Upper lobe of right lung (tissue), 1 donor: ENCODE results near the gene DAB2. TPM values are rescaled to one million over a fixed set of nuclear protein-coding genes. Genes with fewer than 3 reads are reported as not detected.

Source experiments
- ATAC-seq: fragments of 200-7000 bp; cut with Tn5 transposase; one replicate; pipeline ENCODE4 v1.9.1; 2020; ENCODE audit warnings: mild to moderate bottlenecking, moderate library complexity
- DNase-seq: peaks from one replicate; pipeline ENCODE4 v3.0.0-alpha.2; 2020
- H3K27ac ChIP-seq: fragments of 200-600 bp; one replicate; pipeline ENCODE4 v1.8.0; 2022
- H3K27me3 ChIP-seq: fragments of 200-600 bp; one replicate; pipeline ENCODE4 v1.8.0; 2022; ENCODE audit warnings: mild to moderate bottlenecking
- H3K36me3 ChIP-seq: fragments of 200-600 bp; one replicate; pipeline ENCODE4 v1.8.0; 2022
- H3K4me1 ChIP-seq: fragments of 200-600 bp; one replicate; pipeline ENCODE4 v1.8.0; 2022
- H3K4me3 ChIP-seq: fragments of 200-600 bp; one replicate; pipeline ENCODE4 v1.8.0; 2022; ENCODE audit warnings: mild to moderate bottlenecking
- H3K9me3 ChIP-seq: fragments of 200-600 bp; one replicate; pipeline ENCODE4 v1.8.0; 2022
- CTCF ChIP-seq: fragments of 200-600 bp; IDR thresholded peaks from one replicate; pipeline ENCODE4 v1.8.0; 2022; ENCODE audit warnings: antibody characterized with exemption
- intact Hi-C: fragments of 100-400 bp; cut with DNase I; formaldehyde crosslinking; loops from one replicate; pipeline ENCODE4 v1.11.0; 2022
- total RNA-seq: library from RNA; stranded (reverse); fragmentation: NEBNext Ultra II Directional; extraction: Animal tissue kit (Norgen Biotek cat#: 25700); gene quantifications from one replicate; pipeline ENCODE4 v1.2.1, GENCODE V29; 2021
- donor health status: DM: no; HTN: yes; CAD: no; lungs with severe emphysema.

Gene DAB2
- total RNA-seq, 1 donor from 2014 or later: 145 TPM

- Histone ChIP-seq H3K4me1 (no peaks in the 10 kb centered on the region), H3K27me3 (no peaks in the 10 kb centered on the region), H3K27ac (no peak overlapping the region), H3K9me3 (no peaks in the 10 kb centered on the region), H3K36me3 (no peaks in the 10 kb centered on the region), H3K4me3 (no peak overlapping the region)
- DNase-seq: no peak
- ATAC-seq: no peak
- intact Hi-C loops: no loop called here
- TF ChIP-seq CTCF: no peak
Observed at GRCh38 chr5:39451276-39451941, 26.6 kb upstream of the DAB2 start.

GRCh38 chr5:39450487-39450886 is 25.7 kb upstream of the DAB2 start:
- intact Hi-C loops: no loop called here
- TF ChIP-seq CTCF: no peak
- no peaks in the 10 kb centered on the region for H3K36me3 ChIP-seq
- H3K4me3 ChIP-seq: no peak overlapping the region
- ATAC-seq (no peak), DNase-seq (no peak)
- H3K27ac ChIP-seq: no peak overlapping the region
- H3K9me3 ChIP-seq: no peaks in the 10 kb centered on the region
- H3K27me3 ChIP-seq: no peaks in the 10 kb centered on the region
- H3K4me1 ChIP-seq: no peaks in the 10 kb centered on the region

GRCh38 chr5:39449591-39449990 is 24.8 kb upstream of the DAB2 start:
- intact Hi-C loops: no loop called here
- no peaks in the 10 kb centered on the region for H3K27me3 ChIP-seq
- no peak for DNase-seq
- TF ChIP-seq CTCF: no peak
- no peak overlapping the region for H3K27ac ChIP-seq
- H3K4me1 ChIP-seq: no peaks in the 10 kb centered on the region
- no peak overlapping the region for H3K4me3 ChIP-seq
- ATAC-seq: no peak
- no peaks in the 10 kb centered on the region for H3K9me3 ChIP-seq
- H3K36me3 ChIP-seq: no peaks in the 10 kb centered on the region

GRCh38 chr5:39448506-39449128 is 23.8 kb upstream of the DAB2 start:
- intact Hi-C loops: no loop called here

GRCh38 chr5:39447968-39448367 is 23.2 kb upstream of the DAB2 start:
- DNase-seq (no peak), ATAC-seq (no peak)
- TF ChIP-seq CTCF: no peak
- Histone ChIP-seq H3K27ac (no peak overlapping the region), H3K9me3 (no peaks in the 10 kb centered on the region), H3K4me1 (no peaks in the 10 kb centered on the region), H3K36me3 (no peaks in the 10 kb centered on the region), H3K27me3 (no peaks in the 10 kb centered on the region), H3K4me3 (no peak overlapping the region)
- intact Hi-C loops: no loop called here

More at GRCh38 chr5:39448506-39449128, 23.8 kb upstream of the DAB2 start:
- Histone ChIP-seq H3K4me1 (no peaks in the 10 kb centered on the region), H3K36me3 (no peaks in the 10 kb centered on the region), H3K4me3 (no peak overlapping the region), H3K27ac (no peak overlapping the region), H3K27me3 (no peaks in the 10 kb centered on the region), H3K9me3 (no peaks in the 10 kb centered on the region)
- ATAC-seq (no peak), DNase-seq (no peak)
- no peak for TF ChIP-seq CTCF
